HepG2 (cell line): ENCODE data around the gene B3GNT8.

Experiments used
- NFYB ChIP-seq: sonication (generic); formaldehyde crosslinking; IDR thresholded peaks from 2 replicates; pipeline ENCODE4 v1.4.0; 2020; ENCODE audit warnings: missing genetic modification reagents
- ZNF501 ChIP-seq: sonication (generic); formaldehyde crosslinking; IDR thresholded peaks from 2 replicates; pipeline ENCODE4 v1.5.1; 2020; ENCODE audit warnings: mild to moderate bottlenecking, moderate library complexity, missing genetic modification reagents
- ZNF549 ChIP-seq: sonication (generic); formaldehyde crosslinking; IDR thresholded peaks from 2 replicates; pipeline ENCODE4 v1.5.0; 2020; ENCODE audit warnings: missing genetic modification reagents

- TF ChIP-seq ZNF549 (CRISPR knock-in tag): no peak
- no peak for TF ChIP-seq ZNF501 (CRISPR knock-in tag)
- no peak for TF ChIP-seq NFYB
Observed at GRCh38 chr19:41462497-41462896, 35.3 kb upstream of the B3GNT8 start.
